ENCODE results near the gene WNT6.

Gene WNT6

DNA sequence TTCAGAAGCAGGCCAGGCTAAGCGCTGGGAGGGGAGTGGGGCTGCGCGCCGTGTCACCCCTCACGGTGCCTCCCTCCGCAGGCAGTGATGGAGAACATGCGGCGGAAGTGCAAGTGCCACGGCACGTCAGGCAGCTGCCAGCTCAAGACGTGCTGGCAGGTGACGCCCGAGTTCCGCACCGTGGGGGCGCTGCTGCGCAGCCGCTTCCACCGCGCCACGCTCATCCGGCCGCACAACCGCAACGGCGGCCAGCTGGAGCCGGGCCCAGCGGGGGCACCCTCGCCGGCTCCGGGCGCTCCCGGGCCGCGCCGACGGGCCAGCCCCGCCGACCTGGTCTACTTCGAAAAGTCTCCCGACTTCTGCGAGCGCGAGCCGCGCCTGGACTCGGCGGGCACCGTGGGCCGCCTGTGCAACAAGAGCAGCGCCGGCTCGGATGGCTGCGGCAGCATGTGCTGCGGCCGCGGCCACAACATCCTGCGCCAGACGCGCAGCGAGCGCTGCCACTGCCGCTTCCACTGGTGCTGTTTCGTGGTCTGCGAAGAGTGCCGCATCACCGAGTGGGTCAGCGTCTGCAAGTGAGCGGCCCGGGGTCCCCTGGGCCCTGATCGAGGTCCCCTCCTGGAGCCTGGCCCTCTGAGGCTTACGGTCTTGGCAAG, 33.2 kb downstream of the WNT6 start:
- Histone ChIP-seq H3K9ac (ENCODE audit: low read length) (peak overlapping the region; percentile 66), H3K4me3 (ENCODE audit: insufficient read depth, low read length, poor library complexity, severe bottlenecking) (peak overlapping the region; percentile 35), H3K27ac (ENCODE audit: low read depth, low read length) (peak overlapping the region; percentile 96)

GRCh38 chr2:218893349-218894150, 33.9 kb downstream of the WNT6 start:
- Histone ChIP-seq H3K27me3 (ENCODE audit: low read length) (no peaks in the 10 kb centered on the region), H2AFZ (ENCODE audit: low read depth, low read length, severe bottlenecking) (no peak overlapping the region), H3F3A (ENCODE audit: insufficient read depth) (peaks cover 57% of the 10 kb centered on the region), H3K36me3 (ENCODE audit: low read length) (no peaks in the 10 kb centered on the region), H3K4me3 (ENCODE audit: insufficient read depth, low read length, poor library complexity, severe bottlenecking) (peak overlapping the region; percentile 31), H3K9me2 (replicated peaks; ENCODE audit: insufficient read depth, low read length) (no peaks in the 10 kb centered on the region), H3K9ac (ENCODE audit: low read length) (peak overlapping the region; percentile 66), H3K79me2 (ENCODE audit: insufficient read depth, low read length) (no peaks in the 10 kb centered on the region; the same call in 1 of the 2 replicates), H4K20me1 (ENCODE audit: low read depth, low read length) (no peaks in the 10 kb centered on the region), H3K27ac (ENCODE audit: low read depth, low read length) (peak overlapping the region; percentile 96), H3K9me3 (ENCODE audit: insufficient read depth, low read length) (no peaks in the 10 kb centered on the region), H3K4me2 (ENCODE audit: low read depth, low read length, poor library complexity, severe bottlenecking) (peak overlapping the region; percentile 64)
- TF ChIP-seq EZH2phosphoT487 (conservative IDR thresholded peaks at IDR 0.05; ENCODE audit: low read length) (no peak), CTCF (IDR thresholded peaks at IDR 0.05; ENCODE audit: insufficient read depth, low read length, poor library complexity, severe bottlenecking) (no peak)

More for the DNA sequence above, 33.2 kb downstream of the WNT6 start:
- Histone ChIP-seq H3K4me2 (ENCODE audit: low read depth, low read length, poor library complexity, severe bottlenecking) (peak overlapping the region; percentile 64), H4K20me1 (ENCODE audit: low read depth, low read length) (no peaks in the 10 kb centered on the region), H3K27me3 (ENCODE audit: low read length) (no peaks in the 10 kb centered on the region), H3F3A (ENCODE audit: insufficient read depth) (peaks cover 60% of the 10 kb centered on the region), H3K79me2 (ENCODE audit: insufficient read depth, low read length) (peaks cover 6% of the 10 kb centered on the region; the same call in 1 of the 2 replicates), H3K36me3 (ENCODE audit: low read length) (no peaks in the 10 kb centered on the region), H3K9me2 (replicated peaks; ENCODE audit: insufficient read depth, low read length) (no peaks in the 10 kb centered on the region), H2AFZ (ENCODE audit: low read depth, low read length, severe bottlenecking) (no peak overlapping the region), H3K9me3 (ENCODE audit: insufficient read depth, low read length) (no peaks in the 10 kb centered on the region)
- peak; percentile 38 for TF ChIP-seq CTCF (IDR thresholded peaks at IDR 0.05; ENCODE audit: insufficient read depth, low read length, poor library complexity, severe bottlenecking)
- TF ChIP-seq EZH2phosphoT487 (conservative IDR thresholded peaks at IDR 0.05; ENCODE audit: low read length), result no peak

- Histone ChIP-seq H3K27me3 (ENCODE audit: low read length) (no peaks in the 10 kb centered on the region), H2AFZ (ENCODE audit: low read depth, low read length, severe bottlenecking) (no peak overlapping the region), H3K9me3 (ENCODE audit: insufficient read depth, low read length) (no peaks in the 10 kb centered on the region), H3K36me3 (ENCODE audit: low read length) (no peaks in the 10 kb centered on the region), H4K20me1 (ENCODE audit: low read depth, low read length) (no peaks in the 10 kb centered on the region), H3K9ac (ENCODE audit: low read length) (peak overlapping the region; percentile 66), H3K9me2 (replicated peaks; ENCODE audit: insufficient read depth, low read length) (no peaks in the 10 kb centered on the region), H3K79me2 (ENCODE audit: insufficient read depth, low read length) (no peaks in the 10 kb centered on the region; the same call in 1 of the 2 replicates), H3K4me2 (ENCODE audit: low read depth, low read length, poor library complexity, severe bottlenecking) (peak overlapping the region; percentile 64), H3K27ac (ENCODE audit: low read depth, low read length) (peak overlapping the region; percentile 96), H3F3A (ENCODE audit: insufficient read depth) (peaks cover 57% of the 10 kb centered on the region), H3K4me3 (ENCODE audit: insufficient read depth, low read length, poor library complexity, severe bottlenecking) (peak overlapping the region; percentile 31)
- no peak for TF ChIP-seq EZH2phosphoT487 (conservative IDR thresholded peaks at IDR 0.05; ENCODE audit: low read length)
- TF ChIP-seq CTCF (IDR thresholded peaks at IDR 0.05; ENCODE audit: insufficient read depth, low read length, poor library complexity, severe bottlenecking), result no peak
Measured at GRCh38 chr2:218894151-218894879, 34.7 kb downstream of the WNT6 start.
